Thyroid gland (tissue), 4 donors: ENCODE measurements around the gene GAK.

ENCODE experiments used
- POLR2A ChIP-seq, 2 donors: fragments of 450-650 bp; IDR thresholded peaks; one replicate each; pipeline ENCODE4 v1.6.1; 2017; ENCODE audit warnings: antibody characterized with exemption in 2 of 2, mild to moderate bottlenecking in 2 of 2, moderate library complexity in 1 of 2
- TF ChIP-seq, protein P1 (sequence below), 6 experiments: fragments of 200-600 bp in 3 of 6; fragments of 450-650 bp in 3 of 6; sonication (generic) in 3 of 6; IDR thresholded peaks; one replicate each; pipeline ENCODE4 v1.5.1; 2016 to 2019; ENCODE audit warnings: antibody characterized with exemption in 6 of 6, mild to moderate bottlenecking in 2 of 6, inconsistent platforms in 1 of 6, moderate library complexity in 1 of 6

DNA sequence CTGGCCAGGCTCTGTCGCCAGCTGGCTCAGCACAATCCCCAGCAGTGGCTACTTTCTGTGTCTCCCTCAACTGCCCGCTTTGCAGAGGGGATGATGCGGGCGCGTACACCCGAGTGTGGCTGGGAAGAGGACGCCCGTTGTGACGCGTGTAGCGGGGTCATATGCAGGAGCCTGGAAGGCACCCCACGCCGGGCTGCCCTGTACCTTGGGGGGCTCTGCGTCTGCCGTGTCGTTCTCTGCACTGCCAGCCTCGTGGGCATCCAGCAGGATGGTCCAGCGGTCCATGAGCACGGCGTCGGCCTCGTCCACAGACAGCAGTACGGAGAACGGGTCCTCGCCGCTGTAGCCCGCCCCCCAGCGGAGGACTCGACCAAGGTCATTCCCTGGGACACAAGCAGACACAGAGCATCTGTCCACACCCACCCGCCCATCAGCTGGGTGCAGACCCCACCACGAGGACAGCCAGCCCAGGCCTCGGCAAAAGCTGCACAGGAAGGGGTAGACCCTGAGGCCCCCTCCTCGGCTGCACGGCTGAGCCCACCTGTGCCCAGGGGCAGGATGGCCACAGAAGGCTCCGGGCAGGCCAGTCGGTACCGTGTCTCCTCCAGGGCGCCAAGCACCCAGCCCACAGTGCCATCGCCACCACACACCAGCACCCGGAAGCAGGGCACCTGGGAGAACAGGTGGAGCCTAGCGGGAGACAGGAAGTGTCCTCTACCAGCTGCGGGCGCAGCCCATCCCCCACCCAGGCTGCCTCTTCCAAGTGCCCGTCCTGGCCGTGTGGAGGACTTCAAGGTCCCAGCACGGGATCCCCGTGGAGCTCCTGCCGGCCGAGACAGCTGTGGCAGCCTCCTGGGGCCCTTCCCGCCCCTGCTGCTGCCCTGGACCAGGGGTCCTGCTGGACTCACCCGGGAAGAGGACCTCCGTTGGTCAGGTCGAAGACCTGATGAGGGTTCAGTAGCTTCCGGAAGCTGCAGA lies 30.4 kb upstream of the GAK start:
- TF ChIP-seq, protein P1, sequence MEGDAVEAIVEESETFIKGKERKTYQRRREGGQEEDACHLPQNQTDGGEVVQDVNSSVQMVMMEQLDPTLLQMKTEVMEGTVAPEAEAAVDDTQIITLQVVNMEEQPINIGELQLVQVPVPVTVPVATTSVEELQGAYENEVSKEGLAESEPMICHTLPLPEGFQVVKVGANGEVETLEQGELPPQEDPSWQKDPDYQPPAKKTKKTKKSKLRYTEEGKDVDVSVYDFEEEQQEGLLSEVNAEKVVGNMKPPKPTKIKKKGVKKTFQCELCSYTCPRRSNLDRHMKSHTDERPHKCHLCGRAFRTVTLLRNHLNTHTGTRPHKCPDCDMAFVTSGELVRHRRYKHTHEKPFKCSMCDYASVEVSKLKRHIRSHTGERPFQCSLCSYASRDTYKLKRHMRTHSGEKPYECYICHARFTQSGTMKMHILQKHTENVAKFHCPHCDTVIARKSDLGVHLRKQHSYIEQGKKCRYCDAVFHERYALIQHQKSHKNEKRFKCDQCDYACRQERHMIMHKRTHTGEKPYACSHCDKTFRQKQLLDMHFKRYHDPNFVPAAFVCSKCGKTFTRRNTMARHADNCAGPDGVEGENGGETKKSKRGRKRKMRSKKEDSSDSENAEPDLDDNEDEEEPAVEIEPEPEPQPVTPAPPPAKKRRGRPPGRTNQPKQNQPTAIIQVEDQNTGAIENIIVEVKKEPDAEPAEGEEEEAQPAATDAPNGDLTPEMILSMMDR (IDR thresholded peaks at IDR 0.05) = no peak
- TF ChIP-seq POLR2A (IDR thresholded peaks at IDR 0.05) = no peak
